ENCODE data around the gene GNAT2. TPM values are rescaled to one million over a fixed set of nuclear protein-coding genes. Genes with fewer than 3 reads are reported as not detected.

The GNAT2 gene
- total and polyA plus RNA-seq, 2 donors (not counting 3 experiments of a cell fraction or from before 2014, with no cell fraction given): not detected

DNA sequence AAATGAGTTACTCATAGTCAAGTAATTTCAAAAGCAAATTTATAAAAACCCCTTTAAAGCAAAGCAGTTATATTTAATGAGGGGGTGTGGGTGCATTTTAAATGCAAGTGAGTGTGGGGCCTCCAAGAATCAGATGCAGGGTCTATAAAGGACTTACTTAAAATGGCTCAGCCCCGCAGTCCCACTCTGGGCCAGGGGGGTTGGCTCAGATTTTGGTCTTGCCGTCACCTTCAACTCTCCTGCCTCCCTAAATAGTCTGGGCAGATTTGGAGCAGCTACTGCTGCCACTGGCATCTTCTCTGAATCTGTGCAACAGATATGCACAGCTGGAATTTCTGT lies 16.4 kb upstream of the GNAT2 start:
- no TSS peak for BruUV-seq (replicated peaks)
- Histone ChIP-seq H3K27me3 (ENCODE audit: control insufficient read depth in 2 of 2, insufficient read depth in 2 of 2, low read length in 2 of 2) (no peaks in the 10 kb centered on the region), H3K27ac (ENCODE audit: insufficient read depth, low read depth, low read length) (no peak overlapping the region), H3K9me3 (replicated peaks; ENCODE audit: control insufficient read depth, insufficient read depth, low read length) (no peaks in the 10 kb centered on the region), H3K79me2 (ENCODE audit: control insufficient read depth, insufficient read depth, low read length) (no peaks in the 10 kb centered on the region), H3K4me3 (replicated peaks in 1 of 3; ENCODE audit: insufficient read depth in 1 of 3, low read depth in 1 of 3, low read length in 3 of 3) (no peak overlapping the region), H3K9ac (replicated peaks; ENCODE audit: extremely low read depth, insufficient read depth, low read length) (no peak overlapping the region), H4K20me1 (replicated peaks; ENCODE audit: control insufficient read depth, extremely low read depth, insufficient read depth, low read length) (no peaks in the 10 kb centered on the region), H2AFZ (ENCODE audit: low read depth, low read length) (no peak overlapping the region), H3K4me1 (ENCODE audit: control insufficient read depth, extremely low read depth, insufficient read depth, low read length) (no peaks in the 10 kb centered on the region), H3K36me3 (ENCODE audit: control insufficient read depth in 2 of 2, extremely low read depth in 1 of 2, insufficient read depth in 2 of 2, low read length in 2 of 2) (peaks cover 6 to 12% of the 10 kb centered on the region in 2 experiments), H3K4me2 (ENCODE audit: insufficient read depth, low read length) (no peak overlapping the region), H3K9me1 (replicated peaks; ENCODE audit: control insufficient read depth, extremely low read depth, insufficient read depth, low read length) (no peaks in the 10 kb centered on the region)
- no peak for DNase-seq (ENCODE audit: low read depth, low spot score)
- POLR2A ChIA-PET: no interaction called here
- CTCF ChIA-PET: interaction anchor here (0.8 to 15.2 kb wide), 8 partner anchors 14 to 349 kb away, joined by 3 to 565 read pairs (median 4); partner anchors contain the start of genes AHCYL1 and GSTM1
- TF ChIP-seq EZH2 (IDR thresholded peaks at IDR 0.05; ENCODE audit: borderline replicate concordance, low read depth, low read length, severe bottlenecking) (no peak), POLR2A (IDR thresholded peaks at IDR 0.05; ENCODE audit: low read depth, low read length) (no peak), MYC (IDR thresholded peaks at IDR 0.05; ENCODE audit: low read depth, low read length) (no peak), GATA2 (IDR thresholded peaks at IDR 0.05; ENCODE audit: insufficient read depth, insufficient read length, low read depth, low read length) (no peak), POLR2AphosphoS5 (IDR thresholded peaks at IDR 0.05; ENCODE audit: insufficient read depth, low read depth, low read length) (no peak)
- TF ChIP-seq, protein P1, sequence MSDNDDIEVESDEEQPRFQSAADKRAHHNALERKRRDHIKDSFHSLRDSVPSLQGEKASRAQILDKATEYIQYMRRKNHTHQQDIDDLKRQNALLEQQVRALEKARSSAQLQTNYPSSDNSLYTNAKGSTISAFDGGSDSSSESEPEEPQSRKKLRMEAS (IDR thresholded peaks at IDR 0.05; ENCODE audit: insufficient read depth, insufficient read length): no peak
- intact Hi-C loops (cut with micrococcal nuclease): no loop called here
- dilution Hi-C loops (cut with MboI; ENCODE audit: extremely low pct_ligation_motif_present, low sequenced_read_pairs): no loop called here
- FAIRE-seq: no peak

DNA sequence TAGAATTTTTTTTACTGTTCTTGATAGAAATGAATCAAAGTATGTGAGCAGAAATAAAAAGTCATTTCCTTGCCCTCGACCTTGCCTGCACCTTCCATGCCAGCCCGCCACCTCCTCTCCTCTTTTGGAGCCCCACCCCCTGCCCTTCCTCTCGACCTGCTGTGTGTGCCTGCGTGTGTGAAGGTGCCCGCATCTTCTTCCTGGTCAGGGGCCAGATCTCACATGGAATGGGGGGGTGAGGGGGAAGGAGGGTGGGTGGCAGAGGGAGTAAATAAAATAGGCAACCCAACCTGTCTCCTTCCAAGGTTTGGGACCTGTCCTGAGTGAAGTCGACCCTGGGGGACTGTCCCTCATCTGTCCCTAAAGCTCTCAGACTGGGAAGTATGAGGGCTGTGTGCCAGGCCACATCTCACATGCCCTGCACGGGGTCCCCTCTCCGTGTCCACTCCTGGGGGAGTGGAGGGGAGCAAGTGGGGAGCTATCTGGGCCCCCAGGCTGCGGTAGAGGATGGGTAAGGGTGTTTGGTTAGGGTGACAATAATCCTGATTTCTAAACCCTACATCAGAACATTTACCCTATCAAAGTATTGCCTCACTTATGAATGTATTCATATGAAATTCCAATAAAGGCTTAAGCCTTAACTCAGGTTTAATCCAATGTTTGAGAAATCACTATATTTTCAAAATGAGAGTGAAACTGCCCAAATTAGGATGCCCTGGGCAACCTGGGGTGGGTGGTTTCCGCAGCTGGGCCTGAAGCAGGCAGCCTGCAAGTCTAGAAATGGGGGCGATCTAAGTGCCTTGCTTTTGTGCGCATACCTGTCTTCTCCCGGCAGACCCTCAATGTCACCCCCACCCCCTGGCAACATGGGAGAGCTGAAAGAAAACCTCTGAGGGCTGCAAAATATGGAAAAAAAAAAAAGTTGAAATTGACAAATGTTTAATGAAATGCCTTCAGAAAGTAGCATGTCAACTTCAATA lies 15.6 kb upstream of the GNAT2 start:
- H2AFZ ChIP-seq (ENCODE audit: low read depth, low read length): no peak overlapping the region
- DNase-seq (ENCODE audit: low read depth, low spot score) (no peak), FAIRE-seq (peak; percentile 71)
- H3K4me3 ChIP-seq (replicated peaks in 1 of 3; ENCODE audit: insufficient read depth in 1 of 3, low read depth in 1 of 3, low read length in 3 of 3): no peak overlapping the region
- POLR2A ChIA-PET: no interaction called here
- intact Hi-C loops (cut with micrococcal nuclease): no loop called here
- no peak for TF ChIP-seq JUN (IDR thresholded peaks at IDR 0.05; ENCODE audit: borderline replicate concordance, insufficient read depth, insufficient read length, low read depth)
- TF ChIP-seq EZH2 (IDR thresholded peaks at IDR 0.05; ENCODE audit: borderline replicate concordance, low read depth, low read length, severe bottlenecking): no peak
- TF ChIP-seq GATA2 (IDR thresholded peaks at IDR 0.05; ENCODE audit: insufficient read depth, insufficient read length, low read depth, low read length): no peak
- TF ChIP-seq, protein P1 (IDR thresholded peaks at IDR 0.05; ENCODE audit: insufficient read depth, insufficient read length): no peak
- TF ChIP-seq POLR2AphosphoS5 (IDR thresholded peaks at IDR 0.05; ENCODE audit: insufficient read depth, low read depth, low read length): no peak
- no peak for TF ChIP-seq POLR2A (IDR thresholded peaks at IDR 0.05; ENCODE audit: low read depth, low read length)
- no peak for TF ChIP-seq MYC (IDR thresholded peaks at IDR 0.05; ENCODE audit: low read depth, low read length)
- no peak for TF ChIP-seq FOS (IDR thresholded peaks at IDR 0.05; ENCODE audit: borderline replicate concordance, insufficient read depth, low read length)
- TF ChIP-seq, protein P2, sequence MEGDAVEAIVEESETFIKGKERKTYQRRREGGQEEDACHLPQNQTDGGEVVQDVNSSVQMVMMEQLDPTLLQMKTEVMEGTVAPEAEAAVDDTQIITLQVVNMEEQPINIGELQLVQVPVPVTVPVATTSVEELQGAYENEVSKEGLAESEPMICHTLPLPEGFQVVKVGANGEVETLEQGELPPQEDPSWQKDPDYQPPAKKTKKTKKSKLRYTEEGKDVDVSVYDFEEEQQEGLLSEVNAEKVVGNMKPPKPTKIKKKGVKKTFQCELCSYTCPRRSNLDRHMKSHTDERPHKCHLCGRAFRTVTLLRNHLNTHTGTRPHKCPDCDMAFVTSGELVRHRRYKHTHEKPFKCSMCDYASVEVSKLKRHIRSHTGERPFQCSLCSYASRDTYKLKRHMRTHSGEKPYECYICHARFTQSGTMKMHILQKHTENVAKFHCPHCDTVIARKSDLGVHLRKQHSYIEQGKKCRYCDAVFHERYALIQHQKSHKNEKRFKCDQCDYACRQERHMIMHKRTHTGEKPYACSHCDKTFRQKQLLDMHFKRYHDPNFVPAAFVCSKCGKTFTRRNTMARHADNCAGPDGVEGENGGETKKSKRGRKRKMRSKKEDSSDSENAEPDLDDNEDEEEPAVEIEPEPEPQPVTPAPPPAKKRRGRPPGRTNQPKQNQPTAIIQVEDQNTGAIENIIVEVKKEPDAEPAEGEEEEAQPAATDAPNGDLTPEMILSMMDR (IDR thresholded peaks at IDR 0.05; ENCODE audit: extremely low read depth in 1 of 2, insufficient read depth in 1 of 2, low read depth in 1 of 2, low read length in 2 of 2): no peak
- no peaks in the 10 kb centered on the region for H4K20me1 ChIP-seq (replicated peaks; ENCODE audit: control insufficient read depth, extremely low read depth, insufficient read depth, low read length)
- H3K36me3 ChIP-seq (ENCODE audit: control insufficient read depth in 2 of 2, extremely low read depth in 1 of 2, insufficient read depth in 2 of 2, low read length in 2 of 2): peaks cover 9 to 16% of the 10 kb centered on the region in 2 experiments
- no peaks in the 10 kb centered on the region for H3K27me3 ChIP-seq (ENCODE audit: control insufficient read depth in 2 of 2, insufficient read depth in 2 of 2, low read length in 2 of 2)
- no peaks in the 10 kb centered on the region for H3K9me1 ChIP-seq (replicated peaks; ENCODE audit: control insufficient read depth, extremely low read depth, insufficient read depth, low read length)
- no TSS peak for BruUV-seq (replicated peaks)
- H3K4me2 ChIP-seq (ENCODE audit: insufficient read depth, low read length): no peak overlapping the region
- no peaks in the 10 kb centered on the region for H3K4me1 ChIP-seq (ENCODE audit: control insufficient read depth, extremely low read depth, insufficient read depth, low read length)
- no peak overlapping the region for H3K9ac ChIP-seq (replicated peaks; ENCODE audit: extremely low read depth, insufficient read depth, low read length)
- dilution Hi-C loops (cut with MboI; ENCODE audit: extremely low pct_ligation_motif_present, low sequenced_read_pairs): no loop called here
- CTCF ChIA-PET: interaction anchor here (1.5 to 15.2 kb wide), 7 partner anchors 15 to 138 kb away, joined by 4 to 565 read pairs (median 8); partner anchors contain the start of genes GNAI3 and GSTM1
- H3K9me3 ChIP-seq (replicated peaks; ENCODE audit: control insufficient read depth, insufficient read depth, low read length): no peaks in the 10 kb centered on the region
- H3K27ac ChIP-seq (ENCODE audit: insufficient read depth, low read depth, low read length): no peak overlapping the region
- H3K79me2 ChIP-seq (ENCODE audit: control insufficient read depth, insufficient read depth, low read length): no peaks in the 10 kb centered on the region

Data from endothelial cell of umbilical vein (primary cell).